Measurements from ENCODE around the gene LRRC58.

The LRRC58 gene

DNA sequence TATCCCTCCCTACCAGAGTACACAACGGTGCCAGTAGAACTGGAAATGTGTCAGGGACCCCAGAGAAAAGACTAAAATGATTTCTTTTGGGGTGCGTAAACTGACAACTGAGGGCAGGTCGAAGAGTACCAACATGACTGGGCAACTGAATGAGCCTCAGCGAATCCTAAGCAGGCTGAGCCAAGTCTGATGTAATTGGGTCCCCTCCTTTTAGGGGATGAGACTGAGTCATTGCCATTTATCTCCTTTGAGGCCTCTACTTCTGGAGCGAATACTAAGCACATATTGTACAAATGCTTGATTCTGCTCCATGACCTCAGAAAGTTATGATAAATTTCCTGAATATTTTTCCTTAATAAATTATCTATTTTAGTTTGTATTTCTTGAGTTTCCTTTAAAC lies 46.8 kb downstream of the LRRC58 start:
- Histone ChIP-seq H2AFZ (ENCODE audit: low read length) (no peak overlapping the region), H3K4me1 (ENCODE audit: insufficient read depth, low read length, severe bottlenecking) (no peaks in the 10 kb centered on the region), H3K27ac (ENCODE audit: low read depth, low read length, poor library complexity, severe bottlenecking) (no peak overlapping the region), H3K9me3 (ENCODE audit: low read length) (no peaks in the 10 kb centered on the region), H3K9me2 (ENCODE audit: low read depth, low read length) (no peaks in the 10 kb centered on the region), H3K36me3 (ENCODE audit: insufficient read depth, low read length) (no peaks in the 10 kb centered on the region), H4K20me1 (ENCODE audit: insufficient read depth, low read length) (no peaks in the 10 kb centered on the region), H3K9ac (ENCODE audit: low read length) (no peak overlapping the region), H3K79me2 (ENCODE audit: insufficient read depth, low read length) (no peaks in the 10 kb centered on the region), H3K4me3 (ENCODE audit: low read depth, low read length, poor library complexity, severe bottlenecking) (no peak overlapping the region), H3F3A (ENCODE audit: insufficient read depth, low read length) (no peaks in the 10 kb centered on the region), H3K27me3 (ENCODE audit: insufficient read depth, low read length) (no peaks in the 10 kb centered on the region), H3K4me2 (ENCODE audit: low read length) (no peak overlapping the region)
- TF ChIP-seq, protein P1, sequence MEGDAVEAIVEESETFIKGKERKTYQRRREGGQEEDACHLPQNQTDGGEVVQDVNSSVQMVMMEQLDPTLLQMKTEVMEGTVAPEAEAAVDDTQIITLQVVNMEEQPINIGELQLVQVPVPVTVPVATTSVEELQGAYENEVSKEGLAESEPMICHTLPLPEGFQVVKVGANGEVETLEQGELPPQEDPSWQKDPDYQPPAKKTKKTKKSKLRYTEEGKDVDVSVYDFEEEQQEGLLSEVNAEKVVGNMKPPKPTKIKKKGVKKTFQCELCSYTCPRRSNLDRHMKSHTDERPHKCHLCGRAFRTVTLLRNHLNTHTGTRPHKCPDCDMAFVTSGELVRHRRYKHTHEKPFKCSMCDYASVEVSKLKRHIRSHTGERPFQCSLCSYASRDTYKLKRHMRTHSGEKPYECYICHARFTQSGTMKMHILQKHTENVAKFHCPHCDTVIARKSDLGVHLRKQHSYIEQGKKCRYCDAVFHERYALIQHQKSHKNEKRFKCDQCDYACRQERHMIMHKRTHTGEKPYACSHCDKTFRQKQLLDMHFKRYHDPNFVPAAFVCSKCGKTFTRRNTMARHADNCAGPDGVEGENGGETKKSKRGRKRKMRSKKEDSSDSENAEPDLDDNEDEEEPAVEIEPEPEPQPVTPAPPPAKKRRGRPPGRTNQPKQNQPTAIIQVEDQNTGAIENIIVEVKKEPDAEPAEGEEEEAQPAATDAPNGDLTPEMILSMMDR (IDR thresholded peaks at IDR 0.05; ENCODE audit: low read length), result no peak
- no peak for TF ChIP-seq EZH2 (IDR thresholded peaks at IDR 0.05; ENCODE audit: borderline replicate concordance, low read length)

DNA sequence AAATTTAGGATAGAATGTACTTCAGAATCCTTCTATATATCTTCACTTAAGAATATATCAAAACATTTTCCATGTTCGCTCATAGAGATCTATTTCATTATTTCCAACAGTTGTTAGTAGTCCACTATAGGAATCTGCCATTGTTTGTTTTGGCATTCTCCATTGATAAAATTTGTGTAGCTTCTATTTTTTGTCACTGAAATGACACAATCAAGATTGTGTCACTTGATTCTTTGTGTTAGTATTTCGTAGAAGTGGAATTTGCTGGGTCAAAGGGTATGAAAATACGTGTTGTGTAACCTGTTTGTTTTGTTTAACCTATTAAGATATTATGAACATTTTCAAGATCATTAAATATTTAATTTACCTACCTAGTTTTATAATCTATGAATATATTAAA lies 48.2 kb downstream of the LRRC58 start:
- no peaks in the 10 kb centered on the region for H3K27me3 ChIP-seq (ENCODE audit: insufficient read depth, low read length)
- H2AFZ ChIP-seq (ENCODE audit: low read length), result no peak overlapping the region
- H3K9me3 ChIP-seq (ENCODE audit: low read length), result no peaks in the 10 kb centered on the region
- H3F3A ChIP-seq (ENCODE audit: insufficient read depth, low read length), result no peaks in the 10 kb centered on the region
- H3K9ac ChIP-seq (ENCODE audit: low read length), result no peak overlapping the region
- H3K4me2 ChIP-seq (ENCODE audit: low read length), result no peak overlapping the region
- H3K36me3 ChIP-seq (ENCODE audit: insufficient read depth, low read length), result no peaks in the 10 kb centered on the region
- H3K27ac ChIP-seq (ENCODE audit: low read depth, low read length, poor library complexity, severe bottlenecking), result no peak overlapping the region
- no peaks in the 10 kb centered on the region for H3K79me2 ChIP-seq (ENCODE audit: insufficient read depth, low read length)
- TF ChIP-seq, protein P1 (IDR thresholded peaks at IDR 0.05; ENCODE audit: low read length), result no peak
- TF ChIP-seq EZH2 (IDR thresholded peaks at IDR 0.05; ENCODE audit: borderline replicate concordance, low read length), result no peak
- no peaks in the 10 kb centered on the region for H3K9me2 ChIP-seq (ENCODE audit: low read depth, low read length)
- H4K20me1 ChIP-seq (ENCODE audit: insufficient read depth, low read length), result no peaks in the 10 kb centered on the region
- H3K4me1 ChIP-seq (ENCODE audit: insufficient read depth, low read length, severe bottlenecking), result no peaks in the 10 kb centered on the region
- no peak overlapping the region for H3K4me3 ChIP-seq (ENCODE audit: low read depth, low read length, poor library complexity, severe bottlenecking)

DNA sequence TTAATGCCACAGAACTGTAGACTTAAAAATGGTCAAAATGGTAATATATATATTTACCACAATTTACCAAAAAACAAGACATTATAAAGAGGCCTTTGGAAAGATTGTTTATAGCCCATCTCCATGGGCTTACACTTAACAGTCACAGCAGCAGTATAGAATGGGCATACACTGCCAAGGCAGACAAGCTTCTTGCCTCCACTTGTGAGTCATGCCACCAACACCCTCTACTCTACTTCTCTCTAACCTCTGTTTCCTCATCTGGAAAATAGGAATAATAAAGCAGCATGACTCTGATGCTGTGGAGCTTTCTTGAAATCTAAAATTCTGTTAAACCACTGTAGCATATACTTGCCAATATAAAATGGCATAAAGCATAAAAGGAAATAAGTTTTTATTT lies 49.8 kb downstream of the LRRC58 start:
- H3K79me2 ChIP-seq (ENCODE audit: insufficient read depth, low read length), result no peaks in the 10 kb centered on the region
- no peaks in the 10 kb centered on the region for H3K36me3 ChIP-seq (ENCODE audit: insufficient read depth, low read length)
- no peak overlapping the region for H3K4me3 ChIP-seq (ENCODE audit: low read depth, low read length, poor library complexity, severe bottlenecking)
- no peak overlapping the region for H2AFZ ChIP-seq (ENCODE audit: low read length)
- H3K27ac ChIP-seq (ENCODE audit: low read depth, low read length, poor library complexity, severe bottlenecking), result no peak overlapping the region
- H3K4me2 ChIP-seq (ENCODE audit: low read length), result no peak overlapping the region
- TF ChIP-seq EZH2 (IDR thresholded peaks at IDR 0.05; ENCODE audit: borderline replicate concordance, low read length), result no peak
- TF ChIP-seq, protein P1 (IDR thresholded peaks at IDR 0.05; ENCODE audit: low read length), result no peak
- no peaks in the 10 kb centered on the region for H4K20me1 ChIP-seq (ENCODE audit: insufficient read depth, low read length)
- no peaks in the 10 kb centered on the region for H3K27me3 ChIP-seq (ENCODE audit: insufficient read depth, low read length)
- H3F3A ChIP-seq (ENCODE audit: insufficient read depth, low read length), result no peaks in the 10 kb centered on the region
- no peaks in the 10 kb centered on the region for H3K9me2 ChIP-seq (ENCODE audit: low read depth, low read length)
- H3K9ac ChIP-seq (ENCODE audit: low read length), result no peak overlapping the region
- H3K9me3 ChIP-seq (ENCODE audit: low read length), result no peaks in the 10 kb centered on the region
- no peaks in the 10 kb centered on the region for H3K4me1 ChIP-seq (ENCODE audit: insufficient read depth, low read length, severe bottlenecking)

All from OCI-LY1 (cell line).